ENCODE results near the gene TOR1AIP2.

Gene TOR1AIP2

DNA sequence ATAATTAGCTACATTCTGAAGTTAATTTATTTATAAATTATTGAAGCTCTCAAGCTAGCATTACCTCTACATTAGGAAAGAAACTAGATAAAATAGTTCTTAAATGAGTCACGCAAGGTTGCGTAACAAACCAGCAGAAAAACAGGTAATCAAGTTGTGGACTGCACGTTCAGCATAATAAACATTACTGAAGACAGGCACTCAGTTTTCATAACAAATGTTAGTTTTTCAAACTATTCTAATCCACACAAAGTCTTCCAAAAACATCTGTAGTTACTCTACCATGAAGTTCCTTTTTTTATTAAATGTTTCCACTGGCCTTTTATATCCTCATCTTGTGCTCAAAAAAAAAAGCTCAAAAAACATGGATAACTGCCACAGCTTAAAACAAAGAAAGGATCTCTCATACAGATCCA is 1.3 kb downstream of the TOR1AIP2 start:
- peaks cover 0 to 44% (median 37%) of the 10 kb centered on the region in 5 donors for H3K4me1 ChIP-seq (ENCODE audit: control insufficient read depth in 5 of 5, insufficient read depth in 5 of 5, low read length in 5 of 5)
- H3K27ac ChIP-seq (ENCODE audit: low read depth, low read length), result peak overlapping the region; percentile 81
- peaks cover 0 to 9% (median 5%) of the 10 kb centered on the region in 5 donors for H3K36me3 ChIP-seq (ENCODE audit: control insufficient read depth in 5 of 5, insufficient read depth in 5 of 5, low read length in 5 of 5)
- peak overlapping the region; percentile 84 to 99 (median 91) for H3K4me3 ChIP-seq (ENCODE audit: low read depth in 1 of 5, low read length in 5 of 5)
- H3K9ac ChIP-seq (ENCODE audit: low read length in 5 of 5), result peak overlapping the region in 3 of 5 donors; percentile 85 to 92 (median 91)
- H3K9me3 ChIP-seq (ENCODE audit: control insufficient read depth in 5 of 5, low read length in 5 of 5), result no peaks in the 10 kb centered on the region
- no peaks in the 10 kb centered on the region for H3K27me3 ChIP-seq (ENCODE audit: control insufficient read depth in 5 of 5, insufficient read depth in 4 of 5, low read length in 5 of 5)

DNA sequence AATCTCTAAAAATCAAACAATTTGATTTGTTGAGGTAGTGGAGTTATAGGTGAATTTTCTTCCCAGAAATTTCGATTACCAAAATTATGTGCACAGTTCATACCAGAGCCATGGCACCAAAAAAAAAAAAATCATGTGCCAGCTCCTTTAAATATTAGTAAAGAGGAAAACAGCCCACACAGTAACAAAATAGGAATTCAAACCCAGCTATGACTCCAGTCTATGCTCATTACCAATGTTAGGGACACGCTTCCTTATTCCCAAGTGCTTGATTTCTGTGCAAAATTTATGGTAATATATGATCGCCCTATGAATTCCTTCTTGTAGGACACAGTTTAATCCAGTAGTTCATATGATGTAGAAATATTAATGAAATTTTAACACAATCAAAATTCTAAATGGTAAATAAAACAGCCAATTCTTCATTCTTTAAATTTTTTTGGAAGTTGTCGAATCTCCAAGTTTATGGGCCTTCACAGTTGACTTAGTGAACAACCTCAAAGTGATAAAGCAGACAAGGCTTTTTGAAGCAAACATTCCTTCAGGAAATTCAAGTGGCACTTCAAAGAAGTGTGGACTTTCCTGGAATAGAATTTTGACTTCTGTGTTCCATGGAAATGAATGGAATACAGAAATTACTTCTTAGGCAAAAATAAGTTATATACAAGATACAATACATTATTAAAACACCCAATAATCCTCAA is 1.9 kb downstream of the TOR1AIP2 start:
- no peaks in the 10 kb centered on the region for H3K9me3 ChIP-seq (ENCODE audit: control insufficient read depth in 5 of 5, low read length in 5 of 5)
- peak overlapping the region in 1 of 5 donors; percentile 93 for H3K4me3 ChIP-seq (ENCODE audit: low read depth in 1 of 5, low read length in 5 of 5)
- H3K36me3 ChIP-seq (ENCODE audit: control insufficient read depth in 5 of 5, insufficient read depth in 5 of 5, low read length in 5 of 5), result peaks cover 0 to 9% (median 5%) of the 10 kb centered on the region in 5 donors
- no peaks in the 10 kb centered on the region for H3K27me3 ChIP-seq (ENCODE audit: control insufficient read depth in 5 of 5, insufficient read depth in 4 of 5, low read length in 5 of 5)
- H3K4me1 ChIP-seq (ENCODE audit: control insufficient read depth in 5 of 5, insufficient read depth in 5 of 5, low read length in 5 of 5), result peaks cover 0 to 41% (median 34%) of the 10 kb centered on the region in 5 donors
- H3K9ac ChIP-seq (ENCODE audit: low read length in 5 of 5), result peak overlapping the region in 2 of 5 donors; percentile 45 to 57
- H3K27ac ChIP-seq (ENCODE audit: low read depth, low read length), result peak overlapping the region; percentile 11

DNA sequence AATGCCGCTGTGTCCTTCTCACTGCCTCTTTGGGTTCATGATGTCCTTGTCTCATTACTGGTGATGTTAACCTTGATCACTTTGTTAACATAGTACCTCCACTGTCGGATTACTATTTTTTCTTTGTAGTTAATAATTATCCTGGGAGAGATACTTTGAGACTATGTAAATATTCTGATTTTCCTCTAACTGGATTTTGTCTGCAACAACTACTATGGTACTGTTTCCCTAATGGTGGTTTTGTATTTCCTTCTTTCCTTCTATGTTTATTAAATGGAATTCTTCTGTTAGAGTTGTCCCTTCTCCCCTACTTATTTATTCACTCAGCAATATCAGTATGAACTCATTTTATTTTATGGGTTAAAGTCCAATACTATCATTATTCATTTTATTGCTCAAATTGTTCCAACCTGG is 4.2 kb downstream of the TOR1AIP2 start:
- Histone ChIP-seq H3K36me3 (ENCODE audit: control insufficient read depth in 5 of 5, insufficient read depth in 5 of 5, low read length in 5 of 5) (peaks cover 0 to 14% (median 6%) of the 10 kb centered on the region in 5 donors), H3K27me3 (ENCODE audit: control insufficient read depth in 5 of 5, insufficient read depth in 4 of 5, low read length in 5 of 5) (no peaks in the 10 kb centered on the region), H3K4me1 (ENCODE audit: control insufficient read depth in 5 of 5, insufficient read depth in 5 of 5, low read length in 5 of 5) (peaks cover 0 to 41% (median 34%) of the 10 kb centered on the region in 5 donors), H3K4me3 (ENCODE audit: low read depth in 1 of 5, low read length in 5 of 5) (no peak overlapping the region), H3K27ac (ENCODE audit: low read depth, low read length) (no peak overlapping the region), H3K9ac (ENCODE audit: low read length in 5 of 5) (no peak overlapping the region), H3K9me3 (ENCODE audit: control insufficient read depth in 5 of 5, low read length in 5 of 5) (no peaks in the 10 kb centered on the region)

DNA sequence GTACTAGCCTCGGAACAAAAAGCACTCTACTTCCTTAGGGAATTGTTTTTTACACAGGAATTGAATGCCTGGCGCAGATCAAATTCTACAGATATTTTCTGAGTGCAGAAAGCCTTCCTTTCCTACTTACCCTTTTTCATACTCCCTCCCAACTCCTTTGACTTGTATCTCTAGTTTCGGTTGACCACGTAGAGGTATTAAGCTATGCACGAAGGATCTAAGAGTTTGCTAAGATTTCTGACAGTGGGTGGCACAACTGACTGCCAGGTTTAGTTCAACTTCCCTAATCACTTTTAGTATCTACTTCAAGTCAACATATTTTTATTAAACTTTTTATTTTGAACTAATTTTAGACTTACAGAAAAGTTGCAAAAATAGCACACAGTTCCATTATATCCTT is 5.0 kb downstream of the TOR1AIP2 start:
- H3K36me3 ChIP-seq (ENCODE audit: control insufficient read depth in 5 of 5, insufficient read depth in 5 of 5, low read length in 5 of 5), result peaks cover 0 to 21% (median 9%) of the 10 kb centered on the region in 5 donors
- H3K27me3 ChIP-seq (ENCODE audit: control insufficient read depth in 5 of 5, insufficient read depth in 4 of 5, low read length in 5 of 5), result no peaks in the 10 kb centered on the region
- H3K27ac ChIP-seq (ENCODE audit: low read depth, low read length), result no peak overlapping the region
- no peak overlapping the region for H3K9ac ChIP-seq (ENCODE audit: low read length in 5 of 5)
- H3K4me1 ChIP-seq (ENCODE audit: control insufficient read depth in 5 of 5, insufficient read depth in 5 of 5, low read length in 5 of 5), result peaks cover 0 to 36% (median 29%) of the 10 kb centered on the region in 5 donors
- H3K4me3 ChIP-seq (ENCODE audit: low read depth in 1 of 5, low read length in 5 of 5), result no peak overlapping the region
- no peaks in the 10 kb centered on the region for H3K9me3 ChIP-seq (ENCODE audit: control insufficient read depth in 5 of 5, low read length in 5 of 5)

DNA sequence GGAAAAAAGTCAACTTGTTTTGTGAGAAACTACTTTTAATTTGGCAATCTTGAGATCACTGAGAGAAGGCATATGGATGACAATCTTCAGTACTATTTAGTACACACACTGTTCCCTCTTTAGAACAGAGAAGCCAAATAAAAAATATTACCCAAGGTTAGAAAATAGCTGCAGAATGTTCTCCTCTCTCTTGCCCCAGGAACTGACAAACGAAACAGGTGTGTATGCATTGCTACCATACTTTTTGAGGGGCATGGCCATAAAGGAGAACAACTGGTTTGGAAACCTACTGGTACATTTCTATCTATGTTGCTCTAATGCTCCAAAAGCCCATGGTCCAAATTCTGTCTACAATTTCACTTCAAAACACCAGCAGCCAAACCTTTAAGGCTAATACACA is 5.7 kb downstream of the TOR1AIP2 start:
- Histone ChIP-seq H3K4me1 (ENCODE audit: control insufficient read depth in 5 of 5, insufficient read depth in 5 of 5, low read length in 5 of 5) (peaks cover 0 to 31% (median 27%) of the 10 kb centered on the region in 5 donors), H3K27ac (ENCODE audit: low read depth, low read length) (peak overlapping the region; percentile 14), H3K27me3 (ENCODE audit: control insufficient read depth in 5 of 5, insufficient read depth in 4 of 5, low read length in 5 of 5) (no peaks in the 10 kb centered on the region), H3K4me3 (ENCODE audit: low read depth in 1 of 5, low read length in 5 of 5) (no peak overlapping the region), H3K9ac (ENCODE audit: low read length in 5 of 5) (peak overlapping the region in 1 of 5 donors; percentile 13), H3K9me3 (ENCODE audit: control insufficient read depth in 5 of 5, low read length in 5 of 5) (no peaks in the 10 kb centered on the region), H3K36me3 (ENCODE audit: control insufficient read depth in 5 of 5, insufficient read depth in 5 of 5, low read length in 5 of 5) (peaks cover 3 to 26% (median 12%) of the 10 kb centered on the region in 5 donors)

DNA sequence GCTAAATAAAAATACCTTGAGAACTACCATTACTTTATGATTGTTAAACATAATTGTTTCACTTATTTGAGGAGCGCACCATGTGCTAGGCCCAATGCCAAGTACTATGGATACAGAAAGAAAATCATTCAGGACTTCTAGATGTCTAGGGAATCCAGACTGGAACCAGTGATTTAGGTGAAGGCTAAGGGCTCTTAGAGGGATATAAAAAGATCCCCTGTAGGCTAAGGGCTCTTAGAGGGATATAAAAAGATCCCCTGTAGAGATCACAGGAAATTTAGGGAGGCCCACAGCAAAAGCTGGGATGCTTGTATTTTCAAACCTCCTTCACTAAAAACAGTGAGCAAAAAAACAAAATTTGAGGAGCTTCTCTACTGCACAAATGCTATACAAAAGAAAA is 6.7 kb downstream of the TOR1AIP2 start:
- no peaks in the 10 kb centered on the region for H3K27me3 ChIP-seq (ENCODE audit: control insufficient read depth in 5 of 5, insufficient read depth in 4 of 5, low read length in 5 of 5)

DNA sequence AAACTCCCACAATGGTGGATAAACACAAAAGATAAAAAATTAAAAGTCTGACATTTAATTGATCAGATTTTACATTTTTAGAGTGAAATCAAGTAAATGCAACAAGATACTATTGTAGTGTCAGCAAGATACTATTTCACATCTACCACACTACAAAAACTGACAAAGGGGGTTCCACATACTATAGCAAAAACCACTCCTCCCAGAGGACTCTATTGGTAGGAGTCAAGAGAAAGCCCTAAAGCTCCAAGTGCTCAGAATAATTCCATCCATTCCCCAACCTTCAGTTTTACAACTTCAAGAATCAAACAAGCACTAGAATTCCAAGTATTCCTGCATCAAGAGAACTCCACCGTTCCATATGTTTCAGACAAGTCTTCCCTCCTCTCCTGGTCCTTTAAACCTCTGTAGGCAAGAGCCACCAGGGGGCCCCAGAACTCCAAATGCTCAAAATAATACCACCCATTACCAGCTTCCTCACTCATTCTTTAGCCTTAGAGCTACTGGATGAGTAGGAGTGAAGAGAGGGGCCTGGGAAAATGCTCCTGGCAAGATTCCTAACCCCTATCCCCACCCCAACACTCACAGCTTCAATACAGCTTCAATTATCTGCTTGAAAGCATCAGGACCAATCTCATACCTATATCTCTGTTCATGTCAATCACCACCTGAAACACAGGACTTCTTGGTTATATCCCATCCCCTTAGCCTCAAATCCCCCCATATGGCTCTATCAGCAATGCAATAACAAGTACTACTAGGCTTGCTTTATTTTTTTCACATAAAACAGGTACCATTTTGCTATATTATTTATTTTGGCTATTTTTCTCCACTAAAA is 9.9 kb downstream of the TOR1AIP2 start:
- H3K4me3 ChIP-seq (ENCODE audit: low read depth in 1 of 5, low read length in 5 of 5), result no peak overlapping the region
- no peak overlapping the region for H3K9ac ChIP-seq (ENCODE audit: low read length in 5 of 5)
- peaks cover 21 to 48% (median 27%) of the 10 kb centered on the region in 5 donors for H3K36me3 ChIP-seq (ENCODE audit: control insufficient read depth in 5 of 5, insufficient read depth in 5 of 5, low read length in 5 of 5)
- no peak overlapping the region for H3K27ac ChIP-seq (ENCODE audit: low read depth, low read length)
- no peaks in the 10 kb centered on the region for H3K9me3 ChIP-seq (ENCODE audit: control insufficient read depth in 5 of 5, low read length in 5 of 5)
- H3K27me3 ChIP-seq (ENCODE audit: control insufficient read depth in 5 of 5, insufficient read depth in 4 of 5, low read length in 5 of 5), result no peaks in the 10 kb centered on the region
- peaks cover 0 to 9% (median 9%) of the 10 kb centered on the region in 5 donors for H3K4me1 ChIP-seq (ENCODE audit: control insufficient read depth in 5 of 5, insufficient read depth in 5 of 5, low read length in 5 of 5)

More for the DNA sequence above, 6.7 kb downstream of the TOR1AIP2 start:
- H3K4me3 ChIP-seq (ENCODE audit: low read depth in 1 of 5, low read length in 5 of 5), result no peak overlapping the region
- H3K36me3 ChIP-seq (ENCODE audit: control insufficient read depth in 5 of 5, insufficient read depth in 5 of 5, low read length in 5 of 5), result peaks cover 6 to 33% (median 13%) of the 10 kb centered on the region in 5 donors
- no peaks in the 10 kb centered on the region for H3K9me3 ChIP-seq (ENCODE audit: control insufficient read depth in 5 of 5, low read length in 5 of 5)
- H3K4me1 ChIP-seq (ENCODE audit: control insufficient read depth in 5 of 5, insufficient read depth in 5 of 5, low read length in 5 of 5), result peaks cover 0 to 22% (median 16%) of the 10 kb centered on the region in 5 donors
- H3K9ac ChIP-seq (ENCODE audit: low read length in 5 of 5), result no peak overlapping the region
- no peak overlapping the region for H3K27ac ChIP-seq (ENCODE audit: low read depth, low read length)

DNA sequence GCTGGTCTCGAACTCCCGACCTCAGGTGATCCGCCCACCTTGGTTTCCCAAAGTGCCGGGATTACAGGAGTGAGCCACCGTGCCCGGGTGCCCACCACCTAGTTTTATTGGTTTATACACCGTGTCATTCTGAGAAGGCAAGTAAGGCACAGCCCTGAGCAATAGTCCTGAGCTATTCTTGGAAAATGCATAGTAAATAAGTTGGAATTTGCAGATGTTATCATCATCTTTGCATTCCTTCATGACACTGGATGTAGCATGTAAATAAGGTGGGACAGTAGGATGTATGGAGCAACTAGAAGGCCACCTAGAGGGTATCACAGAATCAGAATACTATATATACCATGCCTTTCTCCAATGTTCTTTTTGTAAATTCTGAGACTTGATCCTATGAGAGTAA is 11.0 kb downstream of the TOR1AIP2 start:
- H3K4me1 ChIP-seq (ENCODE audit: control insufficient read depth in 5 of 5, insufficient read depth in 5 of 5, low read length in 5 of 5), result no peaks in the 10 kb centered on the region
- no peak overlapping the region for H3K9ac ChIP-seq (ENCODE audit: low read length in 5 of 5)
- H3K27ac ChIP-seq (ENCODE audit: low read depth, low read length), result no peak overlapping the region
- no peaks in the 10 kb centered on the region for H3K9me3 ChIP-seq (ENCODE audit: control insufficient read depth in 5 of 5, low read length in 5 of 5)
- no peak overlapping the region for H3K4me3 ChIP-seq (ENCODE audit: low read depth in 1 of 5, low read length in 5 of 5)
- H3K36me3 ChIP-seq (ENCODE audit: control insufficient read depth in 5 of 5, insufficient read depth in 5 of 5, low read length in 5 of 5), result peaks cover 24 to 54% (median 31%) of the 10 kb centered on the region in 5 donors
- H3K27me3 ChIP-seq (ENCODE audit: control insufficient read depth in 5 of 5, insufficient read depth in 4 of 5, low read length in 5 of 5), result no peaks in the 10 kb centered on the region

DNA sequence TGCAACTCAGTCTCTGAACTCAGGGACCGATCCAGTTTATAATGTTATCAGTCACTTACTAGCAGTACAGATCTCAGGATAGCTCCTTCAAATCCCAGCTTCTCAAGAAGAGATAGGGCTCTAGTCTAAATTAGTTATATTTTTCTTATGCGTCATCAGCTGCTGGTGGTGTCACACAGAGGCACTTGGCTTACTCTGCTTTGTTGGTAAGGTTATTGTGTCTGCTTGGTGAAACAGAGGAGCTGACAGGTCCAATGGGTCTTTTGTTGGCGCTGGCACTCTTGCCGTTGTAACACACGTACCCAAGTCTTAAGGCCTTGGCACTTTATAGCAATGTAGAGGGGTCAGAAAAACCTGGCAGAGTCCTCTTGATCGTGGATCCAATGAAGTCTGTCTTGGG is 12.2 kb downstream of the TOR1AIP2 start:
- Histone ChIP-seq H3K9ac (ENCODE audit: low read length in 5 of 5) (no peak overlapping the region), H3K4me1 (ENCODE audit: control insufficient read depth in 5 of 5, insufficient read depth in 5 of 5, low read length in 5 of 5) (no peaks in the 10 kb centered on the region), H3K4me3 (ENCODE audit: low read depth in 1 of 5, low read length in 5 of 5) (no peak overlapping the region), H3K27ac (ENCODE audit: low read depth, low read length) (no peak overlapping the region), H3K9me3 (ENCODE audit: control insufficient read depth in 5 of 5, low read length in 5 of 5) (no peaks in the 10 kb centered on the region), H3K36me3 (ENCODE audit: control insufficient read depth in 5 of 5, insufficient read depth in 5 of 5, low read length in 5 of 5) (peaks cover 24 to 57% (median 33%) of the 10 kb centered on the region in 5 donors), H3K27me3 (ENCODE audit: control insufficient read depth in 5 of 5, insufficient read depth in 4 of 5, low read length in 5 of 5) (no peaks in the 10 kb centered on the region)

DNA sequence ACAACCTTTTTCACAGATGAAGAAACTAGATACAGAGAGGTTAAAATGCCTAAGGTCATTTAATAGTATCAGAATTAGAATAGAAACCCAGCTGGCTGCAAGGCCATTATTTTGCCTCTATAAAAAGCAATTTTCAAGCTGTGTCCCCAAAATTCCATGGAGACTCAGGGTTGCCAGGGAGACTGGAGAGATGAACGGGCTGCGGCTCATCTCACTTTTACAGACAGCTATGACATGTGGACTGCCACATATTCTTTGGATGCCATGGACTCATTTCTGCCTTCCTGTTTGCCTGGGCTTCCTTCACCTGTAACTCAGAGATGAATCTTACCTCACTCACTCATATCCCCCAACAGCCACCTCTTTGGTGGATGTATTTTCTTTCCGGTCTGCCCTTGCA is 17.0 kb downstream of the TOR1AIP2 start:
- no peak overlapping the region for H3K4me3 ChIP-seq (ENCODE audit: low read depth in 1 of 5, low read length in 5 of 5)
- no peak overlapping the region for H3K9ac ChIP-seq (ENCODE audit: low read length in 5 of 5)
- peaks cover 27 to 53% (median 39%) of the 10 kb centered on the region in 5 donors for H3K36me3 ChIP-seq (ENCODE audit: control insufficient read depth in 5 of 5, insufficient read depth in 5 of 5, low read length in 5 of 5)
- H3K4me1 ChIP-seq (ENCODE audit: control insufficient read depth in 5 of 5, insufficient read depth in 5 of 5, low read length in 5 of 5), result no peaks in the 10 kb centered on the region
- H3K27me3 ChIP-seq (ENCODE audit: control insufficient read depth in 5 of 5, insufficient read depth in 4 of 5, low read length in 5 of 5), result no peaks in the 10 kb centered on the region
- no peaks in the 10 kb centered on the region for H3K9me3 ChIP-seq (ENCODE audit: control insufficient read depth in 5 of 5, low read length in 5 of 5)
- H3K27ac ChIP-seq (ENCODE audit: low read depth, low read length), result no peak overlapping the region
